H1 (cell line): Measurements from ENCODE around the gene ADGRL3. TPM values are rescaled to one million over a fixed set of nuclear protein-coding genes. Genes with fewer than 3 reads are reported as not detected.

ENCODE experiments used
- CTCF ChIA-PET: fragments of 300-600 bp; sonication (Branson Sonifier 250); formaldehyde crosslinking; loops from one replicate; lab custom pipeline; 2021; ENCODE audit not compliant: partially characterized antibody; lab: Charles Lee
- POLR2A ChIA-PET: fragments of 300-600 bp; sonication (Branson Sonifier 250); formaldehyde crosslinking; loops from one replicate; lab custom pipeline; 2021; ENCODE audit warnings: inconsistent platforms; ENCODE audit not compliant: partially characterized antibody; lab: Charles Lee
- DNase-seq, 2 experiments: peaks; one replicate each; pipeline versions ENCODE4 v3.0.0 to v3.0.0-alpha.2; 2010 to 2022; ENCODE audit warnings: low spot score in 2 of 2, low read depth in 1 of 2, mixed read lengths in 1 of 2
- FAIRE-seq: peaks from 2 replicates; lab custom pipeline; 2011; peaks lifted over from hg19 to GRCh38; lab: Jason Lieb, UNC
- H2AFZ ChIP-seq: 2 replicates; pipeline ENCODE4 v1.8.1; 2012; ENCODE audit warnings: low read length, inconsistent platforms
- H2AK5ac ChIP-seq: 2 replicates; pipeline ENCODE4 v1.6.1; 2013; ENCODE audit warnings: low read depth, low read length
- H2BK120ac ChIP-seq: replicated peaks from 2 replicates; pipeline ENCODE3; 2013; ENCODE audit warnings: low read depth, low read length, inconsistent platforms
- H2BK12ac ChIP-seq: 2 replicates; pipeline ENCODE4 v1.6.1; 2013; ENCODE audit warnings: low read depth, low read length
- H2BK15ac ChIP-seq: 2 replicates; pipeline ENCODE4 v1.6.1; 2013; ENCODE audit warnings: low read length
- H2BK20ac ChIP-seq: 2 replicates; pipeline ENCODE4 v1.6.1; 2013; ENCODE audit warnings: low read length
- H2BK5ac ChIP-seq: 2 replicates; pipeline ENCODE4 v1.6.1; 2013; ENCODE audit warnings: low read depth, low read length
- H3K14ac ChIP-seq: 2 replicates; pipeline ENCODE4 v1.6.1; 2013; ENCODE audit warnings: inconsistent platforms; ENCODE audit not compliant: insufficient read length
- H3K18ac ChIP-seq: 2 replicates; pipeline ENCODE4 v1.6.1; 2013; ENCODE audit warnings: low read length; ENCODE audit errors: extremely low read depth
- H3K23ac ChIP-seq: 2 replicates; pipeline ENCODE4 v1.6.1; 2013; ENCODE audit warnings: inconsistent platforms; ENCODE audit not compliant: insufficient read length
- H3K23me2 ChIP-seq: 2 replicates; pipeline ENCODE4 v1.6.1; 2013; ENCODE audit warnings: low read depth, low read length
- H3K27ac ChIP-seq: 2 replicates; pipeline ENCODE4 v1.6.1; 2011; ENCODE audit warnings: low read depth, low read length, inconsistent platforms
- H3K27me3 ChIP-seq, 4 experiments: replicated peaks in 1 of 4; 1 replicate in 1 of 4; 2 replicates in 3 of 4; pipeline versions ENCODE4 v1.6.1 to v1.8.1; 2011 to 2013; ENCODE audit warnings: low read length in 3 of 4, mild to moderate bottlenecking in 3 of 4, inconsistent platforms in 2 of 4, mixed read lengths in 2 of 4, moderate library complexity in 1 of 4; ENCODE audit not compliant: control insufficient read depth in 3 of 4, insufficient read depth in 3 of 4; ENCODE audit errors: extremely low read depth in 1 of 4
- H3K36me3 ChIP-seq, 4 experiments: 2 replicates each; pipeline versions ENCODE4 v1.6.1 to v1.8.1; 2011 to 2013; ENCODE audit warnings: mild to moderate bottlenecking in 4 of 4, low read length in 3 of 4, moderate library complexity in 2 of 4, control low read depth in 1 of 4, inconsistent platforms in 1 of 4; ENCODE audit not compliant: insufficient read depth in 4 of 4, control insufficient read depth in 2 of 4
- H3K4ac ChIP-seq: replicated peaks from 2 replicates; pipeline ENCODE3; 2013; ENCODE audit warnings: low read length, low read depth, mixed read lengths, inconsistent platforms; ENCODE audit not compliant: insufficient read length
- H3K4me1 ChIP-seq, 4 experiments: replicated peaks in 1 of 4; 1 replicate in 1 of 4; 2 replicates in 3 of 4; pipeline versions ENCODE4 v1.6.1 to v1.8.1; 2011 to 2013; ENCODE audit warnings: low read length in 3 of 4, inconsistent platforms in 2 of 4, mixed read lengths in 1 of 4; ENCODE audit not compliant: insufficient read depth in 4 of 4, control insufficient read depth in 3 of 4
- H3K4me2 ChIP-seq, 2 experiments: 2 replicates each; pipeline versions ENCODE4 v1.6.1 to v1.8.1; 2011 to 2013; ENCODE audit warnings: low read depth in 2 of 2, low read length in 2 of 2, control low read depth in 1 of 2, inconsistent platforms in 1 of 2, mild to moderate bottlenecking in 1 of 2; ENCODE audit not compliant: insufficient read depth in 1 of 2
- H3K4me3 ChIP-seq, 4 experiments: fragments of 200-600, 300-600 bp in 1 of 4; sonication (generic), shearing (Covaris generic), sonication (Bioruptor Twin) in 1 of 4; 2 replicates each; pipeline versions ENCODE4 v1.5.1 to v1.8.1; 2011 to 2016; ENCODE audit warnings: low read length in 4 of 4, low read depth in 3 of 4, control low read depth in 2 of 4, inconsistent platforms in 2 of 4, mild to moderate bottlenecking in 2 of 4, mixed read lengths in 1 of 4, moderate library complexity in 1 of 4; ENCODE audit not compliant: insufficient read depth in 2 of 4; ENCODE audit errors: extremely low read depth in 1 of 4
- H3K56ac ChIP-seq: replicated peaks from 2 replicates; pipeline ENCODE3; 2013; ENCODE audit warnings: low read depth, mild to moderate bottlenecking, mixed read lengths, low read length, inconsistent platforms; ENCODE audit not compliant: insufficient read length
- H3K79me1 ChIP-seq: 2 replicates; pipeline ENCODE4 v1.6.1; 2013; ENCODE audit warnings: low read depth, low read length, control low read depth
- H3K79me2 ChIP-seq, 2 experiments: 2 replicates each; pipeline versions ENCODE4 v1.6.1 to v1.8.1; 2012 to 2013; ENCODE audit warnings: low read length in 2 of 2, mild to moderate bottlenecking in 2 of 2, inconsistent platforms in 1 of 2; ENCODE audit not compliant: insufficient read depth in 2 of 2, control insufficient read depth in 1 of 2
- H3K9ac ChIP-seq, 4 experiments: replicated peaks in 1 of 4; 1 replicate in 1 of 4; 2 replicates in 3 of 4; pipeline versions ENCODE4 v1.6.1 to v1.8.1; 2011 to 2013; ENCODE audit warnings: low read depth in 3 of 4, low read length in 3 of 4, control low read depth in 2 of 4, mild to moderate bottlenecking in 2 of 4, moderate library complexity in 2 of 4, inconsistent platforms in 1 of 4; ENCODE audit errors: extremely low read depth in 1 of 4
- H3K9me3 ChIP-seq, 2 experiments: 2 replicates each; pipeline versions ENCODE4 v1.6.1 to v1.8.1; 2012 to 2013; ENCODE audit warnings: mild to moderate bottlenecking in 2 of 2, moderate library complexity in 2 of 2, control low read depth in 1 of 2, inconsistent platforms in 1 of 2, low read depth in 1 of 2, low read length in 1 of 2, mixed read lengths in 1 of 2; ENCODE audit not compliant: insufficient read depth in 2 of 2
- H4K20me1 ChIP-seq, 2 experiments: replicated peaks in 1 of 2; 2 replicates each; pipeline versions ENCODE3 to v1.8.1; 2011 to 2013; ENCODE audit warnings: inconsistent platforms in 2 of 2, low read length in 2 of 2, mild to moderate bottlenecking in 1 of 2; ENCODE audit not compliant: insufficient read depth in 2 of 2, control insufficient read depth in 1 of 2
- H4K5ac ChIP-seq: 2 replicates; pipeline ENCODE4 v1.6.1; 2013; ENCODE audit warnings: low read length, low read depth, mixed read lengths, inconsistent platforms; ENCODE audit not compliant: insufficient read length
- H4K8ac ChIP-seq: 2 replicates; pipeline ENCODE4 v1.8.0; 2013; ENCODE audit warnings: mild to moderate bottlenecking, moderate library complexity, low read length, inconsistent platforms; ENCODE audit not compliant: insufficient read depth; ENCODE audit errors: extremely low read depth
- H4K91ac ChIP-seq: replicated peaks from 2 replicates; pipeline ENCODE3; 2013; ENCODE audit warnings: low read length, mixed read lengths, inconsistent platforms; ENCODE audit not compliant: insufficient read length
- BCL11A ChIP-seq, 2 experiments: IDR thresholded peaks; one replicate each; pipeline ENCODE4 v1.6.1; 2011; ENCODE audit warnings: low read depth in 2 of 2, low read length in 2 of 2, mild to moderate bottlenecking in 2 of 2
- CTBP2 ChIP-seq: IDR thresholded peaks from 2 replicates; pipeline ENCODE4 v1.7.0; 2011; ENCODE audit warnings: borderline replicate concordance, mild to moderate bottlenecking, moderate library complexity, mixed read lengths, low read length; ENCODE audit not compliant: insufficient read depth, insufficient read length
- FOSL1 ChIP-seq: IDR thresholded peaks from 2 replicates; pipeline ENCODE4 v1.6.1; 2011; ENCODE audit warnings: mild to moderate bottlenecking, low read depth, low read length, moderate library complexity; ENCODE audit not compliant: insufficient read depth
- KDM5A ChIP-seq: fragments of 200-600 bp; IDR thresholded peaks from 2 replicates; pipeline ENCODE4 v1.7.1; 2012; ENCODE audit warnings: mild to moderate bottlenecking, low read length, inconsistent platforms, mixed read lengths
- NRF1 ChIP-seq: IDR thresholded peaks from 2 replicates; pipeline ENCODE4 v1.6.1; 2011; ENCODE audit warnings: mild to moderate bottlenecking, low read depth, low read length, improper control_type of control experiment
- SIN3A ChIP-seq, 2 experiments: IDR thresholded peaks in 1 of 2; conservative IDR thresholded peaks in 1 of 2; 2 replicates each; pipeline ENCODE4 v1.6.1; 2011 to 2012; ENCODE audit warnings: low read length in 2 of 2, improper control_type of control experiment in 1 of 2, low read depth in 1 of 2, mild to moderate bottlenecking in 1 of 2
- SIRT6 ChIP-seq: IDR thresholded peaks from one replicate; pipeline ENCODE4 v1.7.1; 2012; ENCODE audit warnings: low read length, inconsistent platforms
- SP1 ChIP-seq: IDR thresholded peaks from 2 replicates; pipeline ENCODE4 v1.6.1; 2011; ENCODE audit warnings: low read depth, low read length
- TAF1 ChIP-seq: IDR thresholded peaks from 2 replicates; pipeline ENCODE4 v1.6.1; 2011; ENCODE audit warnings: mild to moderate bottlenecking, low read depth, low read length
- TCF12 ChIP-seq: IDR thresholded peaks from 2 replicates; pipeline ENCODE4 v1.6.1; 2011; ENCODE audit warnings: low read depth, mild to moderate bottlenecking, low read length
- ZNF274 ChIP-seq: IDR thresholded peaks from 2 replicates; pipeline ENCODE4 v1.7.0; 2012; ENCODE audit warnings: low read length, borderline replicate concordance; ENCODE audit errors: extremely low read depth
- WGBS, 2 experiments: shearing (Covaris generic) in 1 of 2; methylation state at CpG; one replicate each; pipeline versions ENCODE4 v1.1.6 to v1.1.7; 2013 to 2015; ENCODE audit warnings: low lambda C conversion rate in 2 of 2, mixed read lengths in 2 of 2, inconsistent platforms in 1 of 2, low coverage in 1 of 2, missing lambda C conversion rate in 1 of 2; ENCODE audit not compliant: insufficient replicate concordance in 2 of 2, insufficient coverage in 1 of 2, insufficient read length in 1 of 2; ENCODE audit errors: extremely low coverage in 1 of 2, missing lambda C conversion rate in 1 of 2; 5-methylcytosine and 5-hydroxymethylcytosine counted together
- polyA plus RNA-seq, 7 experiments: library from polyadenylated mRNA; depleted of rRNA in 3 of 7; stranded (reverse) in 5 of 7; unstranded in 2 of 7; fragments of >200 nt in 5 of 7; fragments of 200-250 nt in 2 of 7; gene quantifications; 1 replicate in 5 of 7; 2 replicates in 1 of 7; 4 replicates in 1 of 7; pipeline versions ENCODE4 v1.2.1 to v1.2.3, GENCODE V29; 2011 to 2013; ENCODE audit warnings: missing spikeins in 2 of 7, mixed read lengths in 2 of 7
- total RNA-seq: library from RNA; stranded (reverse); fragmentation: NEBNext Ultra II Directional; extraction: Animal tissue kit (Norgen Biotek cat#: 25700); gene quantifications from 2 replicates; pipeline ENCODE4 v1.2.1, GENCODE V29; 2021

Gene ADGRL3
- total and polyA plus RNA-seq, 2 of the 8 experiments (the other 6 are each of a cell fraction or from before 2014, with no cell fraction given), result 6.6 to 13.0 TPM

DNA sequence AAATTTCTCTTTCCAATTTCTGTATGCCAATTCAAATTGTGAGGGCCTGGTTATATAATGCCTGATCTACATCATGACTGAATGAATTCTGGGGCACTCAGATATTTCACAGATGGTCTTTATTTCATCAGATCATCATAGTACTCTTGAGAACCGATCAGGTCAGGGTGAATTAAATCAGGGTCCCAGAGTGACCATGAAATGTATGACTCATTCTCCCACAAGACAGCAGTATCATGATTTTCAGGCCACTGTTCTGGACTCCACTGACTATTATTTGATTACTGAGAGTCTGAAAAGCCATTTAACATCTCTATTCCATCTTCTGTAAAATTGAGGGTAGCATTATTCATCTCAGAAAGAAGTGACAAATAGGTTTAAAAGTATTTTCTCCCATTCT, 471.5 kb downstream of the ADGRL3 start:
- no peak overlapping the region for H2AK5ac ChIP-seq
- H3K4ac ChIP-seq, result no peak overlapping the region
- ChIA-PET CTCF (no interaction called here), POLR2A (no interaction called here)
- H3K23ac ChIP-seq, result no peak overlapping the region
- no peaks in the 10 kb centered on the region for H3K23me2 ChIP-seq
- no peak overlapping the region for H3K4me3 ChIP-seq
- H3K9me3 ChIP-seq, result no peaks in the 10 kb centered on the region
- no peak overlapping the region for H3K18ac ChIP-seq
- WGBS, 2 experiments, result 100% methylated on average over 1 of the region's 1 CpG; no CpG with 5 or more reads in 1 of the 2 experiments
- no peaks in the 10 kb centered on the region for H3K36me3 ChIP-seq
- no peak overlapping the region for H3K27ac ChIP-seq
- no peak overlapping the region for H3K9ac ChIP-seq
- no peak overlapping the region for H2BK120ac ChIP-seq
- H4K91ac ChIP-seq, result no peak overlapping the region
- no peak overlapping the region for H3K4me2 ChIP-seq
- no peak overlapping the region for H2BK20ac ChIP-seq
- no peak overlapping the region for H4K5ac ChIP-seq
- no peak overlapping the region for H2AFZ ChIP-seq
- H4K8ac ChIP-seq, result no peak overlapping the region
- H2BK12ac ChIP-seq, result no peak overlapping the region
- no peak overlapping the region for H2BK5ac ChIP-seq
- TF ChIP-seq SIN3A (conservative IDR thresholded peaks at IDR 0.05 in 1 of 2, IDR thresholded peaks at IDR 0.05 in 1 of 2; ENCODE audit: low read depth in 1 of 2, low read length in 2 of 2) (no peak), CTBP2 (no peak), NRF1 (no peak), ZNF274 (no peak), FOSL1 (no peak), TCF12 (no peak), SIRT6 (no peak), BCL11A (IDR thresholded peaks at IDR 0.05; ENCODE audit: low read depth in 2 of 2, low read length in 2 of 2) (no peak), TAF1 (no peak), SP1 (no peak), KDM5A (no peak)
- FAIRE-seq (no peak), DNase-seq (no peak)
- H3K14ac ChIP-seq, result no peak overlapping the region
- no peaks in the 10 kb centered on the region for H3K79me1 ChIP-seq
- no peaks in the 10 kb centered on the region for H3K27me3 ChIP-seq
- H2BK15ac ChIP-seq, result no peak overlapping the region
- no peaks in the 10 kb centered on the region for H3K79me2 ChIP-seq
- H3K4me1 ChIP-seq, result no peaks in the 10 kb centered on the region
- no peaks in the 10 kb centered on the region for H4K20me1 ChIP-seq
- no peak overlapping the region for H3K56ac ChIP-seq
